Nephron (organoid): ENCODE measurements around the gene MYB.

Experiments used
- H3K27ac Mint-ChIP-seq, 3 experiments: 2 replicates each; pipeline ENCODE4 v1.8.0; 2020; ENCODE audit warnings: mixed read lengths in 3 of 3, mild to moderate bottlenecking in 2 of 3, moderate library complexity in 1 of 3
- H3K27me3 Mint-ChIP-seq: 2 replicates; pipeline ENCODE4 v1.8.0; 2021; ENCODE audit warnings: low read depth, mild to moderate bottlenecking, moderate library complexity, mixed read lengths
- H3K36me3 Mint-ChIP-seq: 2 replicates; pipeline ENCODE4 v1.8.0; 2020; ENCODE audit warnings: low read depth, mixed read lengths
- H3K4me1 Mint-ChIP-seq: 2 replicates; pipeline ENCODE4 v1.8.0; 2020; ENCODE audit warnings: mixed read lengths
- H3K4me3 Mint-ChIP-seq, 3 experiments: 2 replicates each; pipeline ENCODE4 v1.8.0; 2020; ENCODE audit warnings: mild to moderate bottlenecking in 3 of 3, mixed read lengths in 3 of 3, moderate library complexity in 2 of 3
- H3K9me3 Mint-ChIP-seq: 2 replicates; pipeline ENCODE4 v1.8.0; 2020; ENCODE audit warnings: mixed read lengths
- TF ChIP-seq, protein P1 (sequence below), 3 experiments: fragments of 200-600 bp; sonication (generic); IDR thresholded peaks; one replicate each; pipeline ENCODE4 v1.5.0; 2021; ENCODE audit warnings: antibody characterized with exemption in 3 of 3; ENCODE audit not compliant: unreplicated experiment in 3 of 3

The MYB gene

DNA sequence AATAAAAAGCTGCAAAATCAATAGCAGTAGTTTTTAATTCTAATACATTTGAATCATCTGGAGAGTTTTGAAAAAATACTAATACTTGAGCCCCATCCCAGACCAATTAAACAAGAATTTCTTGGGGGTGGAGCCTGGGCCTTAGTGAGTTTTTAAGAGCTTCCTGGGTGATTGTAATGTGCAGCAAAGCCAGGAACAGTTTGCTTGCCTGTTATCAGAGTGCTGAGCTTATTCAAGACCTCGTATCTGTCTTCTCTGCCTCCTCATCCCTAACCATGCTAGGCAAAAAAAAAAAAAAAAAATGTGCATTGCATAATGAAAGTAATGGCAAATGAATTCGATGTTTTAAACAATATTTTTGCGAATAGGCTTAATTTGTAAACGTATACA, 36.4 kb upstream of the MYB start:
- no peaks in the 10 kb centered on the region for H3K9me3 Mint-ChIP-seq
- peaks cover 8% of the 10 kb centered on the region for H3K4me1 Mint-ChIP-seq
- no peak overlapping the region for H3K4me3 Mint-ChIP-seq
- TF ChIP-seq, protein P1, sequence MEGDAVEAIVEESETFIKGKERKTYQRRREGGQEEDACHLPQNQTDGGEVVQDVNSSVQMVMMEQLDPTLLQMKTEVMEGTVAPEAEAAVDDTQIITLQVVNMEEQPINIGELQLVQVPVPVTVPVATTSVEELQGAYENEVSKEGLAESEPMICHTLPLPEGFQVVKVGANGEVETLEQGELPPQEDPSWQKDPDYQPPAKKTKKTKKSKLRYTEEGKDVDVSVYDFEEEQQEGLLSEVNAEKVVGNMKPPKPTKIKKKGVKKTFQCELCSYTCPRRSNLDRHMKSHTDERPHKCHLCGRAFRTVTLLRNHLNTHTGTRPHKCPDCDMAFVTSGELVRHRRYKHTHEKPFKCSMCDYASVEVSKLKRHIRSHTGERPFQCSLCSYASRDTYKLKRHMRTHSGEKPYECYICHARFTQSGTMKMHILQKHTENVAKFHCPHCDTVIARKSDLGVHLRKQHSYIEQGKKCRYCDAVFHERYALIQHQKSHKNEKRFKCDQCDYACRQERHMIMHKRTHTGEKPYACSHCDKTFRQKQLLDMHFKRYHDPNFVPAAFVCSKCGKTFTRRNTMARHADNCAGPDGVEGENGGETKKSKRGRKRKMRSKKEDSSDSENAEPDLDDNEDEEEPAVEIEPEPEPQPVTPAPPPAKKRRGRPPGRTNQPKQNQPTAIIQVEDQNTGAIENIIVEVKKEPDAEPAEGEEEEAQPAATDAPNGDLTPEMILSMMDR (IDR thresholded peaks at IDR 0.05; ENCODE audit: unreplicated experiment in 3 of 3), result no peak
- peaks cover 8% of the 10 kb centered on the region for H3K27me3 Mint-ChIP-seq
- H3K27ac Mint-ChIP-seq, result no peak overlapping the region
- no peaks in the 10 kb centered on the region for H3K36me3 Mint-ChIP-seq

DNA sequence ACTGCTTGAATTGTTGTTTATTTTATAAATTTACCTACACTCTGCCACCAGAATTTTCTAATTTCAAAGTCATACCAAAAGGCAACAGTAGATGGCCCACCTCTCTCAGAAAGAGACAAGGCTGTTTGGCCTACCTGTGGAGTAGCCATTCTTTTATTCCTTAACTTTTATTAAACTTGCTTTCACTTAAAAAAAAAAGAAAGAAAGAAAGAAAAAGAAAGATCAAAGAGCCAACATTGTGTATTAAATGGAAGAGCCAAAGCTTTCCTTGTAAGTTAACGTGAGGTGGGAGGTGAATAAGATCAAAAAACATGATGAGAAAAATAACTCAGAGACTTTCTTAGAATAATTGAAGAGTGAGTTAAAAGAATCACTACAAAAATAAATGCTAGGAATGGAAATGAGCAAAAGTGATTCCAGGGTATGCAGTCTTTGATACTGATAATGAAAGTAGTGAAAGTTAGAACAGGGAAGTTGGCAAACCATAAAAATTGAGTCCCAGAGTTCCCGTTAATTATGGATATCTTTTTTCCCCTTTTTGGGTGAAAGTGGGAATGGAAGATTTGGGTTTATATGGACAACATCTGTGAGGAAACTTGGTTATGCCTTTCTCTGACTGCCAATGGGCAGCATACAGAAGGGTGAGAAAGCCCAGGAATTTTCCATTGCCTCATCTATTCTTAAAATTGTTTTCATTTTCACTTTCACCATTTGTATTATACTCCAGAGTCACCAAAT, 35.9 kb upstream of the MYB start:
- Mint-ChIP-seq H3K27ac (no peak overlapping the region), H3K36me3 (no peaks in the 10 kb centered on the region), H3K9me3 (no peaks in the 10 kb centered on the region), H3K4me1 (peaks cover 8% of the 10 kb centered on the region), H3K27me3 (peaks cover 8% of the 10 kb centered on the region), H3K4me3 (no peak overlapping the region)
- TF ChIP-seq, protein P1 (IDR thresholded peaks at IDR 0.05; ENCODE audit: unreplicated experiment in 3 of 3), result peak; percentile 42 to 60 (median 48)

DNA sequence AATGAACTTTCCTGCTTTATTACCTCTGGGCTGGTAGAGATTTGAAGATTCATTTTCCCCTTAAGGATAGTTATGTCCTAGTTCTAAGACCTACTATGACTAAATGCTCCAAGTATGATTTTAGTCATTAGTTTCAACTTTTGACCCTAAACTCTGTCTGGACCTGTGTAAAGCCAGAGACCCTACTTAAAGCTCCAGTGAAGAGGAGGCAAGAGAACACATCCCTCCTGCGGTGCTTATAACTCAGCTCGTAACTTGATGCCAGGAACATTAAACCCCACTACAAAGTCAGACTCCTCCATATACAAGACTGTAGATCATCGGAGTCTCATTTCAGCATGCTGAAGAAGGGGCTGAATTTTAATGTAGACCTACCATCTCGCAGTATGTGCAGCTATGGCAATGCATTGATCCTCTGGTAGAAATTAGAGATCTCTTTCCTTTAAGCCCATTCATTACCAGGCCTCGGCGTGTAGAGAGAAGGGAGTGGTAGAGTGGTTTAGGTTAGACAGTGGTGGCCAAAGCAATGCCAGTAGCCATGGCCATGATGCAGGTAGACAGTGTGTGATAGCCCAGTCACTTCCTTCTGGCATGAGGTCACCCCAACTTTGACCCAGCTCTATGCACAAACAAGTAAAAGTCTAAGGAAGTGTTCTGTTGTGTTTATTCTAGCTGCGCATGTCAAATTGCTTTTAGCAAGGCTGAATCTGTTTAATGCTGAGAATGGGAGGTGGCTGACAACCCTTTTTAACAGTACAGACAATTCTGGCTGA, 34.8 kb upstream of the MYB start:
- H3K4me3 Mint-ChIP-seq, result no peak overlapping the region
- H3K27me3 Mint-ChIP-seq, result no peaks in the 10 kb centered on the region
- H3K27ac Mint-ChIP-seq, result no peak overlapping the region
- H3K9me3 Mint-ChIP-seq, result peaks cover 3% of the 10 kb centered on the region
- H3K4me1 Mint-ChIP-seq, result peaks cover 8% of the 10 kb centered on the region
- TF ChIP-seq, protein P1 (IDR thresholded peaks at IDR 0.05; ENCODE audit: unreplicated experiment in 3 of 3), result no peak
- no peaks in the 10 kb centered on the region for H3K36me3 Mint-ChIP-seq

DNA sequence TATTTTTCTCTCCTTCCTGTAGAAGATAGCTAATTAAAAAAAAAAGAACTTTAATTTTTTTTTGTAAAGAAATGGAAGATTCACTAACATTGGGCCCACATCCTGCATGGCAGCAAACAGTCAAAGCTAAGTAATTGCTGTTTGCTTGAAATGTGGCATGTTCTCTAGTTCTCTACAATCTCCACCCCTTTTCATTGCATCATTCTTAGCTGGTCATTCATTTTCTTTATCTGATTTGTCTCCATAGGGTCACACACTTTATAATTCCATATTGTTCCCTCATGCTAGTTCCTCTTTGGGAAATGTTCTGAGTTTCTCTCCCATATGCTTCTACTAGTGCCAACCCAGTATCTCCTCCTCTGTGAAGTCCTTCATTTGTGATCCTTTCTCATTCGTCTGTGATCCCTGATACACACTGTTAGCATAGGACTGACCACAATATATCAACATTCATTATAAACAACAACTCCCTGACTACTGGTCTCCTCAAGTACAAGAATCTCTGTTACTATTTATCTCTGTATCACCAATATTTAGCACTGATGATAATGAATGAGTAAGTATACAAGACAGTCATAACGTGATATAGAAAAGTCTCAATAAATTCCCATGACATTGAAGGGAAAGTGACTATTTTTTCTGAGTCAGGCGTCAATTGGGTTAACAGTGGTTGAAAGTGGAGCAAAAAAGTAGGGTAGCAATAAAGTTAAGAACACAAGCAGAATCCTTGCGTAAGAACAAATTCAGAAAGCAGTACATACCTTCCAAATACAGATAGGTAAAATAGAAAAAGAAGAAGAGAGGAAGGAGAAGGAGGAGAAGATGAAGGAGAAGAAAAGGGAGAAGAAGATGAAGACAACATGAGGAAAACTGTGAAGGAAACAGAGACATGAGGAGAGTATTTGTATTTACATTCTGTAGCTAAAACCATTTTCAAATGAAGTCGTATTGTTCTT, 33.2 kb upstream of the MYB start:
- Mint-ChIP-seq H3K36me3 (no peaks in the 10 kb centered on the region), H3K4me1 (peaks cover 8% of the 10 kb centered on the region), H3K27ac (no peak overlapping the region), H3K27me3 (no peaks in the 10 kb centered on the region), H3K9me3 (peaks cover 12% of the 10 kb centered on the region), H3K4me3 (no peak overlapping the region)
- TF ChIP-seq, protein P1 (IDR thresholded peaks at IDR 0.05; ENCODE audit: unreplicated experiment in 3 of 3), result no peak

DNA sequence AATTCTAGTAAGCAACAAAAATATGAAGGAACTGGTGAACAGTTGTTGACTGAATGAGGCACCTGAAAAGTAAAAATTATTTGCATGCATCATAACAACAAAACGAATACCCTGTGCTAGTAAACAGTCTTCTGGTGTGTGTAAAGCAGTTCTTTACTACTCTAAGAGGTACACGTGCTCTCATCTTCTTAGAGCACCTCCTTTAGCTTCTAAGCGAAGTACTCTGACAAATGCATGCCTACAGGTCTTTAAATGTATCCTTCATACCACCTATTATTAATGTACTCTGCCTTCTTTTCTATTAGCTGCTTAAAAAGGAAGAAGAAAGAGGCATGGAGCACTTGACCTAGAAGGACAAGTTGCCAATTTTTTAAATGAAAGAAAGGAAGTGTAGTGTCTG, 32.2 kb upstream of the MYB start:
- Mint-ChIP-seq H3K4me3 (no peak overlapping the region), H3K27ac (no peak overlapping the region), H3K4me1 (peaks cover 8% of the 10 kb centered on the region), H3K36me3 (no peaks in the 10 kb centered on the region), H3K27me3 (peaks cover 5% of the 10 kb centered on the region), H3K9me3 (peaks cover 19% of the 10 kb centered on the region)
- TF ChIP-seq, protein P1 (IDR thresholded peaks at IDR 0.05; ENCODE audit: unreplicated experiment in 3 of 3), result no peak
